ENCODE data around the gene FAM78A.
"Not testable (repeated sequence)": the region's sequence is repeated elsewhere in the genome, so short reads cannot be mapped to it uniquely, and the experiment has no call there.

FAM78A gene

DNA sequence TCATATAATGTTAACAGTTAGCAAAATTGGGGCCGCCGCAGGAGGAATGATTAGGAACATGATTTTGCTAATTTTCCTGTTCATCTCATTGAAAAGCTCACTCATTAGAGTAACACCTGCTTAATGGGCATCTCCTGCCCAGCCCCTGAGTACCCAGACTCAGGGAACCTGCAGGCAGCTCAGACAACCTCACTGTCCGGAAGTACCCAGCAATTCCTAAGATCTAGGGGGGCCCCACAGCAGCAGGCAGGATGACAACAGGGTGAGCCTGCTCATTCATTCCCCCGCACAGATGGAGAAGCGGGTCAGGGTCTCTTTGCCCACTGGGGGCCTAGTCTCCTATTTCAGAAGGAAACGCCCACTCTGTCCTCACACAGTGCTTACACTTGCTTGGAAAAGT is 12.6 kb downstream of the FAM78A start:
- ATAC-seq, result no peak
- TF ChIP-seq ZNF8 (CRISPR knock-in tag; IDR thresholded peaks at IDR 0.05) (no peak), ZC3H10 (CRISPR knock-in tag; IDR thresholded peaks at IDR 0.05) (no peak), SNAI2 (CRISPR knock-in tag; IDR thresholded peaks at IDR 0.05) (no peak), ZFP3 (CRISPR knock-in tag; IDR thresholded peaks at IDR 0.05) (no peak), ZNF565 (CRISPR knock-in tag; conservative IDR thresholded peaks at IDR 0.05; ENCODE audit: low read depth) (no peak), PPARA (CRISPR knock-in tag; IDR thresholded peaks at IDR 0.05; ENCODE audit: borderline replicate concordance) (no peak)
- TF ChIP-seq, protein P1, sequence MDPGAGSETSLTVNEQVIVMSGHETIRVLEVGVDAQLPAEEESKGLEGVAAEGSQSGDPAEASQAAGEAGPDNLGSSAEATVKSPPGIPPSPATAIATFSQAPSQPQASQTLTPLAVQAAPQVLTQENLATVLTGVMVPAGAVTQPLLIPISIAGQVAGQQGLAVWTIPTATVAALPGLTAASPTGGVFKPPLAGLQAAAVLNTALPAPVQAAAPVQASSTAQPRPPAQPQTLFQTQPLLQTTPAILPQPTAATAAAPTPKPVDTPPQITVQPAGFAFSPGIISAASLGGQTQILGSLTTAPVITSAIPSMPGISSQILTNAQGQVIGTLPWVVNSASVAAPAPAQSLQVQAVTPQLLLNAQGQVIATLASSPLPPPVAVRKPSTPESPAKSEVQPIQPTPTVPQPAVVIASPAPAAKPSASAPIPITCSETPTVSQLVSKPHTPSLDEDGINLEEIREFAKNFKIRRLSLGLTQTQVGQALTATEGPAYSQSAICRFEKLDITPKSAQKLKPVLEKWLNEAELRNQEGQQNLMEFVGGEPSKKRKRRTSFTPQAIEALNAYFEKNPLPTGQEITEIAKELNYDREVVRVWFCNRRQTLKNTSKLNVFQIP (CRISPR knock-in tag; IDR thresholded peaks at IDR 0.05; ENCODE audit: borderline replicate concordance, low read depth), result no peak

DNA sequence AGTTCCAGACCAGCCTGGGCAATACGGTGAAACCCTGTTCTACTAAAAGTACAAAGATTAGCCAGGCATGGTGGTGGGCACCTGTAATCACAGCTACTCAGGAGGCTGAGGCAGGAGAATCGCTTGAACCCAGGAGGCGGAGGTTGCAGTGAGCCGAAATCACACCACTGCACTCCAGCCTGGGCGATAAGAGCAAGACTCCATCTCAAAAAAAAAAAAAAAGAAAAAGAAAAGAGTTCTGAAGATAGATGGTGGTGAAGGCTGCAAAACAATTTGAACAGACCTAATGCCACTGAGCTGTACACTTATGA is 13.3 kb downstream of the FAM78A start:
- not testable (repeated sequence) for ATAC-seq

GRCh38 chr9:131262327-131263032 is 13.8 kb downstream of the FAM78A start:
- no peak for TF ChIP-seq CSDC2 (CRISPR knock-in tag; IDR thresholded peaks at IDR 0.05)
- TF ChIP-seq, protein P1 (CRISPR knock-in tag; IDR thresholded peaks at IDR 0.05; ENCODE audit: borderline replicate concordance, low read depth), result no peak
- TF ChIP-seq, protein P2, sequence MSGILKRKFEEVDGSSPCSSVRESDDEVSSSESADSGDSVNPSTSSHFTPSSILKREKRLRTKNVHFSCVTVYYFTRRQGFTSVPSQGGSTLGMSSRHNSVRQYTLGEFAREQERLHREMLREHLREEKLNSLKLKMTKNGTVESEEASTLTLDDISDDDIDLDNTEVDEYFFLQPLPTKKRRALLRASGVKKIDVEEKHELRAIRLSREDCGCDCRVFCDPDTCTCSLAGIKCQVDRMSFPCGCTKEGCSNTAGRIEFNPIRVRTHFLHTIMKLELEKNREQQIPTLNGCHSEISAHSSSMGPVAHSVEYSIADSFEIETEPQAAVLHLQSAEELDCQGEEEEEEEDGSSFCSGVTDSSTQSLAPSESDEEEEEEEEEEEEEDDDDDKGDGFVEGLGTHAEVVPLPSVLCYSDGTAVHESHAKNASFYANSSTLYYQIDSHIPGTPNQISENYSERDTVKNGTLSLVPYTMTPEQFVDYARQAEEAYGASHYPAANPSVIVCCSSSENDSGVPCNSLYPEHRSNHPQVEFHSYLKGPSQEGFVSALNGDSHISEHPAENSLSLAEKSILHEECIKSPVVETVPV (CRISPR knock-in tag; IDR thresholded peaks at IDR 0.05), result no peak
- TF ChIP-seq ESRRG (CRISPR knock-in tag; IDR thresholded peaks at IDR 0.05), result no peak
- no peak for TF ChIP-seq ARNTL (CRISPR knock-in tag; IDR thresholded peaks at IDR 0.05; ENCODE audit: borderline replicate concordance, low read depth)
- TF ChIP-seq PPARA (CRISPR knock-in tag; IDR thresholded peaks at IDR 0.05; ENCODE audit: borderline replicate concordance), result no peak
- TF ChIP-seq ZNF70 (CRISPR knock-in tag; IDR thresholded peaks at IDR 0.05), result no peak
- no peak for TF ChIP-seq ZNF8 (CRISPR knock-in tag; IDR thresholded peaks at IDR 0.05)
- TF ChIP-seq ZC3H10 (CRISPR knock-in tag; IDR thresholded peaks at IDR 0.05), result no peak
- TF ChIP-seq ISL1 (CRISPR knock-in tag; IDR thresholded peaks at IDR 0.05), result no peak
- no peak for TF ChIP-seq BACH2 (CRISPR knock-in tag; IDR thresholded peaks at IDR 0.05; ENCODE audit: borderline replicate concordance)
- TF ChIP-seq ZFP3 (CRISPR knock-in tag; IDR thresholded peaks at IDR 0.05), result no peak
- TF ChIP-seq PATZ1 (CRISPR knock-in tag; IDR thresholded peaks at IDR 0.05; ENCODE audit: borderline replicate concordance), result no peak
- TF ChIP-seq, protein P3, sequence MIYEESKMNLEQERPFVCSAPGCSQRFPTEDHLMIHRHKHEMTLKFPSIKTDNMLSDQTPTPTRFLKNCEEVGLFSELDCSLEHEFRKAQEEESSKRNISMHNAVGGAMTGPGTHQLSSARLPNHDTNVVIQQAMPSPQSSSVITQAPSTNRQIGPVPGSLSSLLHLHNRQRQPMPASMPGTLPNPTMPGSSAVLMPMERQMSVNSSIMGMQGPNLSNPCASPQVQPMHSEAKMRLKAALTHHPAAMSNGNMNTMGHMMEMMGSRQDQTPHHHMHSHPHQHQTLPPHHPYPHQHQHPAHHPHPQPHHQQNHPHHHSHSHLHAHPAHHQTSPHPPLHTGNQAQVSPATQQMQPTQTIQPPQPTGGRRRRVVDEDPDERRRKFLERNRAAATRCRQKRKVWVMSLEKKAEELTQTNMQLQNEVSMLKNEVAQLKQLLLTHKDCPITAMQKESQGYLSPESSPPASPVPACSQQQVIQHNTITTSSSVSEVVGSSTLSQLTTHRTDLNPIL (CRISPR knock-in tag; IDR thresholded peaks at IDR 0.05; ENCODE audit: low read depth), result no peak
- TF ChIP-seq TCF4 (CRISPR knock-in tag; IDR thresholded peaks at IDR 0.05; ENCODE audit: borderline replicate concordance), result no peak
- no peak for TF ChIP-seq ZFP30 (CRISPR knock-in tag; IDR thresholded peaks at IDR 0.05)
- no peak for ATAC-seq

- no peak for ATAC-seq
- TF ChIP-seq PATZ1 (CRISPR knock-in tag; IDR thresholded peaks at IDR 0.05; ENCODE audit: borderline replicate concordance), result no peak
- TF ChIP-seq, protein P4, sequence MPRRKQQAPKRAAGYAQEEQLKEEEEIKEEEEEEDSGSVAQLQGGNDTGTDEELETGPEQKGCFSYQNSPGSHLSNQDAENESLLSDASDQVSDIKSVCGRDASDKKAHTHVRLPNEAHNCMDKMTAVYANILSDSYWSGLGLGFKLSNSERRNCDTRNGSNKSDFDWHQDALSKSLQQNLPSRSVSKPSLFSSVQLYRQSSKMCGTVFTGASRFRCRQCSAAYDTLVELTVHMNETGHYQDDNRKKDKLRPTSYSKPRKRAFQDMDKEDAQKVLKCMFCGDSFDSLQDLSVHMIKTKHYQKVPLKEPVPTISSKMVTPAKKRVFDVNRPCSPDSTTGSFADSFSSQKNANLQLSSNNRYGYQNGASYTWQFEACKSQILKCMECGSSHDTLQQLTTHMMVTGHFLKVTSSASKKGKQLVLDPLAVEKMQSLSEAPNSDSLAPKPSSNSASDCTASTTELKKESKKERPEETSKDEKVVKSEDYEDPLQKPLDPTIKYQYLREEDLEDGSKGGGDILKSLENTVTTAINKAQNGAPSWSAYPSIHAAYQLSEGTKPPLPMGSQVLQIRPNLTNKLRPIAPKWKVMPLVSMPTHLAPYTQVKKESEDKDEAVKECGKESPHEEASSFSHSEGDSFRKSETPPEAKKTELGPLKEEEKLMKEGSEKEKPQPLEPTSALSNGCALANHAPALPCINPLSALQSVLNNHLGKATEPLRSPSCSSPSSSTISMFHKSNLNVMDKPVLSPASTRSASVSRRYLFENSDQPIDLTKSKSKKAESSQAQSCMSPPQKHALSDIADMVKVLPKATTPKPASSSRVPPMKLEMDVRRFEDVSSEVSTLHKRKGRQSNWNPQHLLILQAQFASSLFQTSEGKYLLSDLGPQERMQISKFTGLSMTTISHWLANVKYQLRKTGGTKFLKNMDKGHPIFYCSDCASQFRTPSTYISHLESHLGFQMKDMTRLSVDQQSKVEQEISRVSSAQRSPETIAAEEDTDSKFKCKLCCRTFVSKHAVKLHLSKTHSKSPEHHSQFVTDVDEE (CRISPR knock-in tag; IDR thresholded peaks at IDR 0.05), result no peak
- no peak for TF ChIP-seq ZNF565 (CRISPR knock-in tag; conservative IDR thresholded peaks at IDR 0.05; ENCODE audit: low read depth)
- TF ChIP-seq ZNF8 (CRISPR knock-in tag; IDR thresholded peaks at IDR 0.05), result no peak
- TF ChIP-seq, protein P1 (CRISPR knock-in tag; IDR thresholded peaks at IDR 0.05; ENCODE audit: borderline replicate concordance, low read depth), result no peak
Observed at GRCh38 chr9:131260751-131261452, 15.4 kb downstream of the FAM78A start.

Data from SK-N-SH treated with all-trans-retinoic acid at 6 μM for 48 hours (cell line).